ENCODE results near the gene MARCO.

DNA sequence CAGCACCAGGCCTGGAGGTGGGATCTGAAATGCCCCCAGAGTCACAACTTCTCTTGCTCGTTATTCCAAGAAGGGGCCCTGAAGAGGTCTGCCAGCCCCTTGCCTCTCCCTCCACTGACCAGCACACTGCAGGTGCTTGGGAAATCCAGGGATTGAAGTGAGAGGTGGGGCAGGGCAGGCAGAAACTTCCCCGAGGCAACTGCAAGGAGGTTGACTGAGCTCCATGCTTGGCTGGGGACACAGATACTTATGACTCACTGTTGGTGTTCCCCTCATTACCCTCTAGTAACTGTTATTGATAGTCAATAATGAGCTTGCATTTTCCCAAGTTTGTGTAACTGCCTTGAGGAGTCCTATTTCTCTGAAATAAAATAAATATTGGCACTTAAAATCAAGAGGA lies 47.5 kb downstream of the MARCO start:
- no peak for TF ChIP-seq CTCF (IDR thresholded peaks at IDR 0.05)
- no peak for TF ChIP-seq POLR2A (IDR thresholded peaks at IDR 0.05)

All from right lobe of liver (tissue), 4 donors.